Measurements from ENCODE around the gene ZNF8. TPM values are rescaled to one million over a fixed set of nuclear protein-coding genes. Genes with fewer than 3 reads are reported as not detected.
"Not testable (repeated sequence)": the region's sequence is repeated elsewhere in the genome, so short reads cannot be mapped to it uniquely, and the experiment has no call there.

Gene ZNF8
- total RNA-seq, 1 experiment from 2014 or later, result 4.9 TPM

DNA sequence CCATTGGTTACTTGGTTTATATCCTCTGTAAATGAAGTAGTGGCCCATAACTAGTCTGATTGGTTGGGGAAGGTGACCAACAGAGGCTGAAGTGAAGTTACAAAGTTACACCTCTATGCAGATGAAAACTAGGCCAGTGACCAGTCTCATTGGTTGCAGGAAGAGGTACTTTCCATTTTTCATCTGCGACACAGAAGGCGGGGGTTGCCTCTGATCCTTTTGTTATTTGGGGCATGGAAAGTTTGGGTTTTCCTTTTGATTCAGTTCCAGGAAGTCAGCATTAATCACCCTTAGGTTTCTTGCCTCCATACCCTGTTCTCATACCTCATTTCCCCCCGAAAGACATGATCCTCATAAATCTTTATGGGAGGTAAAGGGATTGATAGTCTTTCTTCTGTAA lies 29.9 kb upstream of the ZNF8 start:
- Mint-ChIP-seq H3K4me3 (ENCODE audit: unreplicated experiment) (no peak overlapping the region), H3K27me3 (ENCODE audit: insufficient read depth, unreplicated experiment) (no peaks in the 10 kb centered on the region), H3K9me3 (ENCODE audit: unreplicated experiment) (peaks cover 10% of the 10 kb centered on the region), H3K27ac (ENCODE audit: low read depth, unreplicated experiment) (no peak overlapping the region), H3K4me1 (ENCODE audit: insufficient read depth, unreplicated experiment) (no peaks in the 10 kb centered on the region), H3K36me3 (ENCODE audit: insufficient read depth, unreplicated experiment) (peaks cover 98% of the 10 kb centered on the region)
- ChIA-PET POLR2A (interaction anchor here (1.8 kb wide), 1 partner anchor 21 kb away, joined by 6 read pairs; the partner anchor contains the start of gene ZNF544), CTCF (interaction anchor here (0.6 to 1.0 kb wide), 2 partner anchors 18 to 258 kb away, joined by 3 to 6 read pairs; no protein-coding TSS in a partner anchor)
- no peak for DNase-seq (ENCODE audit: unreplicated experiment)
- intact Hi-C loops (cut with micrococcal nuclease), result no loop called here
- no TSS peak for BruUV-seq (replicated peaks)
- TF ChIP-seq, protein P1, sequence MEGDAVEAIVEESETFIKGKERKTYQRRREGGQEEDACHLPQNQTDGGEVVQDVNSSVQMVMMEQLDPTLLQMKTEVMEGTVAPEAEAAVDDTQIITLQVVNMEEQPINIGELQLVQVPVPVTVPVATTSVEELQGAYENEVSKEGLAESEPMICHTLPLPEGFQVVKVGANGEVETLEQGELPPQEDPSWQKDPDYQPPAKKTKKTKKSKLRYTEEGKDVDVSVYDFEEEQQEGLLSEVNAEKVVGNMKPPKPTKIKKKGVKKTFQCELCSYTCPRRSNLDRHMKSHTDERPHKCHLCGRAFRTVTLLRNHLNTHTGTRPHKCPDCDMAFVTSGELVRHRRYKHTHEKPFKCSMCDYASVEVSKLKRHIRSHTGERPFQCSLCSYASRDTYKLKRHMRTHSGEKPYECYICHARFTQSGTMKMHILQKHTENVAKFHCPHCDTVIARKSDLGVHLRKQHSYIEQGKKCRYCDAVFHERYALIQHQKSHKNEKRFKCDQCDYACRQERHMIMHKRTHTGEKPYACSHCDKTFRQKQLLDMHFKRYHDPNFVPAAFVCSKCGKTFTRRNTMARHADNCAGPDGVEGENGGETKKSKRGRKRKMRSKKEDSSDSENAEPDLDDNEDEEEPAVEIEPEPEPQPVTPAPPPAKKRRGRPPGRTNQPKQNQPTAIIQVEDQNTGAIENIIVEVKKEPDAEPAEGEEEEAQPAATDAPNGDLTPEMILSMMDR (IDR thresholded peaks at IDR 0.05; ENCODE audit: unreplicated experiment), result no peak

DNA sequence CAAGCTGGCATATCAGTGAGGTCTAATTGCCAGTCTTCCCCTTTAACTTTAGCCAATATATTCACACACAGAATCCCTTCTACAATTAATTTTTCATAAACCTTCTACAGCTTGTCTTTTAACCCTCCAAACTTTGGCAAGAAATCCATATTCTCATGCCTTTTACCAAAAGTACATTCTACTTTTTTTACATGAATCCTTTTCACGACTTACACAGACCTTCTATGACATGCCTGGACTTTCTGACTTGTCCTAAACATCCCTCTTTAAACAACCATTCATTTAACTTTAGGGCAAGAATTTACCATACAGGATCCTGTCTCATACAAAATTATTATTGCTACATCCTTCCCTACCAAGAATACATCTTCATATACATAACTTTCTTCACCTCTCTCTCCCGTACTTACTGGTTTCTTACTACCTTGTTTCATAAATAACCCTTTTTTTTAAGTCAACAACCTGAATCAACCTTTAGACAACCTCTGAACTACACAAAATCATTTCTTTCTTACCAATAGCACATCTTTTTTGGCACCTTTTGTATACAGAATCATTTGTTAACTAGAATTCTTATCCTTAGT lies 26.6 kb upstream of the ZNF8 start:
- Mint-ChIP-seq H3K36me3 (ENCODE audit: insufficient read depth, unreplicated experiment) (peaks cover 100% of the 10 kb centered on the region), H3K4me1 (ENCODE audit: insufficient read depth, unreplicated experiment) (no peaks in the 10 kb centered on the region), H3K9me3 (ENCODE audit: unreplicated experiment) (peaks cover 19% of the 10 kb centered on the region), H3K27me3 (ENCODE audit: insufficient read depth, unreplicated experiment) (no peaks in the 10 kb centered on the region), H3K27ac (ENCODE audit: low read depth, unreplicated experiment) (no peak overlapping the region), H3K4me3 (ENCODE audit: unreplicated experiment) (no peak overlapping the region)
- TF ChIP-seq, protein P1 (IDR thresholded peaks at IDR 0.05; ENCODE audit: unreplicated experiment), result no peak
- intact Hi-C loops (cut with micrococcal nuclease), result no loop called here
- DNase-seq (ENCODE audit: unreplicated experiment), result peak; percentile 44
- POLR2A ChIA-PET, result no interaction called here
- no TSS peak for BruUV-seq (replicated peaks)
- CTCF ChIA-PET, result no interaction called here

DNA sequence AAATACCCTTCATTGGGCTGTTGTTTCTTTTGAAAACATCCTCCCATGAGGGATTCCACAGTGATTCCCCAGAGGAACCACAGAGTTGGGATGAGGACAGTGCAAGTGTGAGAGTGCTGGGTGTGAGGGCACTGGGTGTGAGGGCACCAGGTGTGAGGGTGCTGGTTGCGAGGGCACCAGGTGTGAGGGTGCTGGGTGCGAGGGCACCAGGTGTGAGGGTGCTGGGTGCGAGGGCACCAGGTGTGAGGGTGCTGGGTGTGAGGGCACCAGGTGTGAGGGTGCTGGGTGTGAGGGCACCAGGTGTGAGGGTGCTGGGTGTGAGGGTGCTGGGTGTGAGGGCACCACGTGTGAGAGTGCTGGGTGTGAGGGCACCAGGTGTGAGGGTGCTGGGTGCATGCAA lies 20.5 kb upstream of the ZNF8 start:
- BruUV-seq (replicated peaks); DNase-seq (ENCODE audit: unreplicated experiment); CTCF ChIA-PET; H3K4me3 Mint-ChIP-seq (ENCODE audit: unreplicated experiment); POLR2A ChIA-PET; H3K27ac Mint-ChIP-seq (ENCODE audit: low read depth, unreplicated experiment); H3K27me3 Mint-ChIP-seq (ENCODE audit: insufficient read depth, unreplicated experiment); intact Hi-C loops (cut with micrococcal nuclease); H3K4me1 Mint-ChIP-seq (ENCODE audit: insufficient read depth, unreplicated experiment): not testable (repeated sequence)
- peaks cover 25% of the 10 kb centered on the region for H3K9me3 Mint-ChIP-seq (ENCODE audit: unreplicated experiment)
- peaks cover 98% of the 10 kb centered on the region for H3K36me3 Mint-ChIP-seq (ENCODE audit: insufficient read depth, unreplicated experiment)

DNA sequence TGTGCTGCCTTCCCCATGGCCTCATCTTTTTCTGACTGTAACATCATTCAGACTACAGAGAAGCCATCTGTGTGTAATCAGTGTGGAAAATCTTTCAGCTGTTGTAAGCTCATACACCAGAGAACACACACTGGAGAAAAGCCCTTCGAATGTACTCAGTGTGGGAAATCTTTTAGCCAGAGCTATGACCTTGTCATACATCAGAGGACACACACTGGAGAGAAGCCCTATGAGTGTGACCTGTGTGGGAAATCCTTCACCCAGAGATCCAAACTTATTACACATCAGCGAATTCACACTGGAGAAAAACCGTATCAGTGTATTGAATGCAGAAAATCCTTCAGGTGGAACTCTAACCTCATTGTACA lies 17.2 kb upstream of the ZNF8 start:
- Mint-ChIP-seq H3K4me1 (ENCODE audit: insufficient read depth, unreplicated experiment) (no peaks in the 10 kb centered on the region), H3K36me3 (ENCODE audit: insufficient read depth, unreplicated experiment) (peaks cover 78% of the 10 kb centered on the region), H3K27ac (ENCODE audit: low read depth, unreplicated experiment) (no peak overlapping the region), H3K4me3 (ENCODE audit: unreplicated experiment) (no peak overlapping the region), H3K9me3 (ENCODE audit: unreplicated experiment) (peaks cover 16% of the 10 kb centered on the region), H3K27me3 (ENCODE audit: insufficient read depth, unreplicated experiment) (no peaks in the 10 kb centered on the region)
- no TSS peak for BruUV-seq (replicated peaks)
- ChIA-PET CTCF (interaction anchor here (1.4 kb wide), 1 partner anchor 10 kb away, joined by 4 read pairs; no protein-coding TSS in a partner anchor), POLR2A (interaction anchor here (1.0 kb wide), 1 partner anchor 17 kb away, joined by 5 read pairs; the partner anchor contains the start of gene ZNF8)
- TF ChIP-seq, protein P1 (IDR thresholded peaks at IDR 0.05; ENCODE audit: unreplicated experiment), result no peak
- DNase-seq (ENCODE audit: unreplicated experiment), result no peak
- intact Hi-C loops (cut with micrococcal nuclease), result no loop called here

All from MCF 10A (cell line).